ENCODE data around the gene CRLF3.

The CRLF3 gene

GRCh38 chr17:30824356-30825145 lies at the start of gene CRLF3:
Gene CRLF3 (minus strand): TSS chr17:30824692. CDS start chr17:30824651, 41 bp downstream.
- Histone ChIP-seq H3K36me3 (ENCODE audit: control insufficient read depth, insufficient read depth, low read length) (no peaks in the 10 kb centered on the region), H3K4me1 (ENCODE audit: control insufficient read depth, insufficient read depth, low read length) (no peaks in the 10 kb centered on the region), H3K4me3 (ENCODE audit: low read depth, low read length) (peak within 1 kb of the TSS; percentile 87)

DNA sequence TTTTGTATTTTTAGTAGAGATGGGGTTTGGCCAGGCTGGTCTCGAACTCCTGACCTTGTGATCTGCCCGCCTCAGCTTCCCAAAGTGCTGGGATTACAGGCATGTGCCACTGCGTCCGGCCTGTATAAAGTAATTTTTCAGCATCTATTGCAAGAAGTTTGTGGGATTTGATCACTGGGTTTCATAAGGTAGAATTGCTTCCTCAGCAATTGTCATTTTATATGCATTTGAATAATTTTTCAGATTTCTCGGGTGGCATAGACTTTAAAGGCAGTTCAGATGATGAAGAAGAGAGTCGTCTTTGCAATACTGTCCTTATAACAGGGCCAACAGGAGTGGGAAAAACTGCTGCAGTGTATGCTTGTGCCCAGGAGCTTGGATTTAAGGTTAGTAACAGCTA lies 44.5 kb upstream of the CRLF3 start:
- peaks cover 18% of the 10 kb centered on the region for H3K36me3 ChIP-seq (ENCODE audit: control insufficient read depth, insufficient read depth, low read length)
- H3K27me3 ChIP-seq (ENCODE audit: control insufficient read depth, insufficient read depth, low read length) = no peaks in the 10 kb centered on the region
- no peak overlapping the region for H3K4me3 ChIP-seq (ENCODE audit: low read depth, low read length)
- H3K9ac ChIP-seq (ENCODE audit: low read depth, low read length) = no peak overlapping the region
- H3K4me1 ChIP-seq (ENCODE audit: control insufficient read depth, insufficient read depth, low read length) = no peaks in the 10 kb centered on the region
- no peaks in the 10 kb centered on the region for H3K9me3 ChIP-seq (ENCODE audit: control insufficient read depth, insufficient read depth, low read length)

More at GRCh38 chr17:30824356-30825145, at the start of gene CRLF3:
- H3K9ac ChIP-seq (ENCODE audit: low read depth, low read length) = peak within 1 kb of the TSS; percentile 58
- H3K27me3 ChIP-seq (ENCODE audit: control insufficient read depth, insufficient read depth, low read length) = no peaks in the 10 kb centered on the region
- no peaks in the 10 kb centered on the region for H3K9me3 ChIP-seq (ENCODE audit: control insufficient read depth, insufficient read depth, low read length)

DNA sequence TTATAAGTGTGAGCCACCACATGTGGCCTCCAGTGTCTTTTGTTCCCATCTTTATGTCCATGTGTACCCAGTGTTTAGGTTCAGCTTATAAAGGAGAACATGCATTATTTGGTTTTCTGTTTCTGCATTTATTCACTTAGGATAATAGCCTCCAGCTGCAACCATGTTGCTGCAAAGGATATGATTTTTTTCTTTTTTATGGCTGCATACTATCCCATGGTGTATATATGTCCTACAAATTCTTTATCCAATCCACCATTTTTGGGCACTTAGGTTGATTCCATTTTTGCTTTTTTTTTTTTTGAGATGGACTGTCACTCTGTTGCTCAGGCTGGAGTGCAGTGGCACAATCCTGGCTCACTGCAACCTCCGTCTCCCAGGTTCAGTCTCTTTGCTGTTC lies 40.1 kb upstream of the CRLF3 start:
- no peak overlapping the region for H3K4me3 ChIP-seq (ENCODE audit: low read depth, low read length)
- no peak overlapping the region for H3K9ac ChIP-seq (ENCODE audit: low read depth, low read length)
- H3K4me1 ChIP-seq (ENCODE audit: control insufficient read depth, insufficient read depth, low read length) = no peaks in the 10 kb centered on the region
- H3K36me3 ChIP-seq (ENCODE audit: control insufficient read depth, insufficient read depth, low read length) = peaks cover 20% of the 10 kb centered on the region
- H3K27me3 ChIP-seq (ENCODE audit: control insufficient read depth, insufficient read depth, low read length) = no peaks in the 10 kb centered on the region
- H3K9me3 ChIP-seq (ENCODE audit: control insufficient read depth, insufficient read depth, low read length) = no peaks in the 10 kb centered on the region

- H3K36me3 ChIP-seq (ENCODE audit: control insufficient read depth, insufficient read depth, low read length) = peaks cover 8% of the 10 kb centered on the region
- no peak overlapping the region for H3K4me3 ChIP-seq (ENCODE audit: low read depth, low read length)
- H3K4me1 ChIP-seq (ENCODE audit: control insufficient read depth, insufficient read depth, low read length) = no peaks in the 10 kb centered on the region
- no peak overlapping the region for H3K9ac ChIP-seq (ENCODE audit: low read depth, low read length)
- no peaks in the 10 kb centered on the region for H3K9me3 ChIP-seq (ENCODE audit: control insufficient read depth, insufficient read depth, low read length)
- H3K27me3 ChIP-seq (ENCODE audit: control insufficient read depth, insufficient read depth, low read length) = no peaks in the 10 kb centered on the region
Observed at GRCh38 chr17:30858556-30859250, 34.2 kb upstream of the CRLF3 start.

GRCh38 chr17:30854146-30854545 lies 29.7 kb upstream of the CRLF3 start:
- peaks cover 3% of the 10 kb centered on the region for H3K36me3 ChIP-seq (ENCODE audit: control insufficient read depth, insufficient read depth, low read length)
- no peaks in the 10 kb centered on the region for H3K27me3 ChIP-seq (ENCODE audit: control insufficient read depth, insufficient read depth, low read length)
- no peaks in the 10 kb centered on the region for H3K9me3 ChIP-seq (ENCODE audit: control insufficient read depth, insufficient read depth, low read length)
- no peak overlapping the region for H3K9ac ChIP-seq (ENCODE audit: low read depth, low read length)
- H3K4me3 ChIP-seq (ENCODE audit: low read depth, low read length) = no peak overlapping the region
- no peaks in the 10 kb centered on the region for H3K4me1 ChIP-seq (ENCODE audit: control insufficient read depth, insufficient read depth, low read length)

- Histone ChIP-seq H3K36me3 (ENCODE audit: control insufficient read depth, insufficient read depth, low read length) (peaks cover 4% of the 10 kb centered on the region), H3K4me1 (ENCODE audit: control insufficient read depth, insufficient read depth, low read length) (no peaks in the 10 kb centered on the region), H3K9ac (ENCODE audit: low read depth, low read length) (no peak overlapping the region), H3K9me3 (ENCODE audit: control insufficient read depth, insufficient read depth, low read length) (no peaks in the 10 kb centered on the region), H3K27me3 (ENCODE audit: control insufficient read depth, insufficient read depth, low read length) (no peaks in the 10 kb centered on the region), H3K4me3 (ENCODE audit: low read depth, low read length) (no peak overlapping the region)
Observed at GRCh38 chr17:30848021-30848420, 23.5 kb upstream of the CRLF3 start.

- no peaks in the 10 kb centered on the region for H3K4me1 ChIP-seq (ENCODE audit: control insufficient read depth, insufficient read depth, low read length)
- no peak overlapping the region for H3K4me3 ChIP-seq (ENCODE audit: low read depth, low read length)
- no peaks in the 10 kb centered on the region for H3K27me3 ChIP-seq (ENCODE audit: control insufficient read depth, insufficient read depth, low read length)
- H3K36me3 ChIP-seq (ENCODE audit: control insufficient read depth, insufficient read depth, low read length) = peaks cover 8% of the 10 kb centered on the region
- no peak overlapping the region for H3K9ac ChIP-seq (ENCODE audit: low read depth, low read length)
- H3K9me3 ChIP-seq (ENCODE audit: control insufficient read depth, insufficient read depth, low read length) = no peaks in the 10 kb centered on the region
Observed at GRCh38 chr17:30840771-30841170, 16.3 kb upstream of the CRLF3 start.

DNA sequence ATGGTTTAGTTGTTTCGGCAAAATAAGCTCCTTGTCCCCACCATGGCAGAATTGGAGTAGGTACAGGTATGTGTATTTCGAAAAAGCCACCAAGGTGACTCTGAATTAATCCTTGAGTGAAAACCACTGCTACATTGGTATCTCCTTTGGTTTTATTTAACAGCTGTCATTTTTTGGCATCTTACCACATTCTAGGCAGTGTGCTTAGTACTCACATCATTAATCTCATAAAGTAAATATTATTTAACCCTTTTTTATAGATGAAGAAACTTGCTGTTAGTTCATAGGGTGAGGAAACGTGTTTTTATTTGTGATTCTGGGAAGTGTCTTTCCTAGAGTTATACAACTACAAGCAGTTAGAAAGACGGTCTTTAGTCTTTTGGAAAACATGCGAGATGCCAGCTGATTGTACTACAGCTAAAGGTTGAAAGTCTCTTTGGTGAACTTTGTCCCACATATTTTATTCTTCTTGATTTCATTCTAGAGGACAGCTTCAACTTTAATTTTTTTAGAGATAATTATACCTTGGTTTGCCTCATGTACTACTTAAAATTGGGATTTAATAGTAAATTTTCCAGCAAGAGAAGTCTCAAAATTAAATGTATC lies 13.8 kb upstream of the CRLF3 start:
- Histone ChIP-seq H3K4me3 (ENCODE audit: low read depth, low read length) (no peak overlapping the region), H3K9ac (ENCODE audit: low read depth, low read length) (no peak overlapping the region), H3K36me3 (ENCODE audit: control insufficient read depth, insufficient read depth, low read length) (peaks cover 4% of the 10 kb centered on the region), H3K27me3 (ENCODE audit: control insufficient read depth, insufficient read depth, low read length) (no peaks in the 10 kb centered on the region), H3K4me1 (ENCODE audit: control insufficient read depth, insufficient read depth, low read length) (peaks cover under 1% of the 10 kb centered on the region), H3K9me3 (ENCODE audit: control insufficient read depth, insufficient read depth, low read length) (no peaks in the 10 kb centered on the region)

DNA sequence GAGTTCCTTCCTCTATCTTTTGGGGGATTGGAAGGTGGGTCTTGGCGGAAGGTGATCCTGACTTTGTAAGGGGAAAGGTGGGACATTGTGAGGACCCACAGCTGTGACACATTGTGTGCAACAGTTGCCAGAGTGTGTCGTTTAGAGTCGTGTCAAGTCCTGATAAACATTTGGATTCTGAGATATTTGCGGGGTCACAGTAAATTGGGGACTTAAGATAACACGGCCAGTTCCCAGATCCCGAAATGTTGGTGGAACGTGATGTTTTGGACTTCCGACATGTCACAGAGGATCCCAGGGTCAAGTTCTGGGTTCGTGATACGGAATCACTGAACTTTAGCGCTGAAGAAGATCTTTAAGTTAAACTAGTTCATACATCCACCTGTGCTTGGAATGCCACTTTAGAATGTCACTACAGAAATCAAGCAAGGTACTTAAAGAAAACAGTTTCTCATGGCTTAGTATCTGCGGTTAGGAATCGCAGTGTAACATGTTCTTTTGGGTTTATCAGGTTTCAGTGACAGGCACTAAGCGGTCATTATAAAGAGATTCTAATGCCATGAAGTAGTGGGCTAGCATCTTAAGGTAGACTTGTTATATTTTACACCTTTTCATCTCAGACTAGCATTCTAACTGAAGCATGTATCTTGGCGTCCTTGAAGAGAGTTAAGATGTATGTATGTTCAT lies 8.1 kb upstream of the CRLF3 start:
- peaks cover 11% of the 10 kb centered on the region for H3K4me1 ChIP-seq (ENCODE audit: control insufficient read depth, insufficient read depth, low read length)
- no peaks in the 10 kb centered on the region for H3K27me3 ChIP-seq (ENCODE audit: control insufficient read depth, insufficient read depth, low read length)
- H3K9ac ChIP-seq (ENCODE audit: low read depth, low read length) = peak overlapping the region; percentile 92
- no peaks in the 10 kb centered on the region for H3K36me3 ChIP-seq (ENCODE audit: control insufficient read depth, insufficient read depth, low read length)
- peak overlapping the region; percentile 98 for H3K4me3 ChIP-seq (ENCODE audit: low read depth, low read length)
- H3K9me3 ChIP-seq (ENCODE audit: control insufficient read depth, insufficient read depth, low read length) = no peaks in the 10 kb centered on the region

GRCh38 chr17:30831663-30832437 lies 7.4 kb upstream of the CRLF3 start, which contains the start of gene ATAD5:
Gene ATAD5 (plus strand): TSS chr17:30831966. CDS start chr17:30832348, 382 bp downstream.
- Histone ChIP-seq H3K27me3 (ENCODE audit: control insufficient read depth, insufficient read depth, low read length) (no peaks in the 10 kb centered on the region), H3K9me3 (ENCODE audit: control insufficient read depth, insufficient read depth, low read length) (no peaks in the 10 kb centered on the region), H3K4me3 (ENCODE audit: low read depth, low read length) (peak within 1 kb of the TSS; percentile 98), H3K36me3 (ENCODE audit: control insufficient read depth, insufficient read depth, low read length) (no peaks in the 10 kb centered on the region), H3K9ac (ENCODE audit: low read depth, low read length) (peak within 1 kb of the TSS; percentile 92), H3K4me1 (ENCODE audit: control insufficient read depth, insufficient read depth, low read length) (peaks cover 11% of the 10 kb centered on the region)

- no peaks in the 10 kb centered on the region for H3K9me3 ChIP-seq (ENCODE audit: control insufficient read depth, insufficient read depth, low read length)
- peak overlapping the region; percentile 98 for H3K4me3 ChIP-seq (ENCODE audit: low read depth, low read length)
Observed at GRCh38 chr17:30831257-30831656, 6.8 kb upstream of the CRLF3 start.

More at GRCh38 chr17:30831257-30831656, 6.8 kb upstream of the CRLF3 start:
- peaks cover 11% of the 10 kb centered on the region for H3K4me1 ChIP-seq (ENCODE audit: control insufficient read depth, insufficient read depth, low read length)
- no peaks in the 10 kb centered on the region for H3K27me3 ChIP-seq (ENCODE audit: control insufficient read depth, insufficient read depth, low read length)
- H3K9ac ChIP-seq (ENCODE audit: low read depth, low read length) = no peak overlapping the region
- H3K36me3 ChIP-seq (ENCODE audit: control insufficient read depth, insufficient read depth, low read length) = no peaks in the 10 kb centered on the region

Data from iPS-15b (cell line).